Common myeloid progenitor, CD34-positive (primary cell): ENCODE measurements around the gene BLOC1S6.

ENCODE experiments used
- CTCF ChIA-PET: fragments of 350-600 bp; sonication (Branson Sonifier 250); formaldehyde crosslinking; loops from one replicate; lab custom pipeline; 2021; ENCODE audit warnings: antibody characterized with exemption; lab: Charles Lee
- POLR2A ChIA-PET: fragments of 350-600 bp; sonication (Branson Sonifier 250); formaldehyde crosslinking; loops from one replicate; lab custom pipeline; 2021; ENCODE audit warnings: antibody characterized with exemption; lab: Charles Lee
- DNase-seq, 3 donors: peaks; one replicate each; pipeline versions ENCODE4 v3.0.0 to v3.0.0-alpha.2; 2013
- H3K27ac ChIP-seq, 2 experiments: 1 replicate in 1 of 2; 2 replicates in 1 of 2; pipeline ENCODE4 v1.7.0; 2013; ENCODE audit warnings: inconsistent platforms in 2 of 2, low read length in 2 of 2, mild to moderate bottlenecking in 2 of 2, low read depth in 1 of 2, moderate library complexity in 1 of 2; ENCODE audit not compliant: severe bottlenecking in 2 of 2, insufficient read depth in 1 of 2, poor library complexity in 1 of 2
- H3K27me3 ChIP-seq, 5 experiments: replicated peaks in 2 of 5; 1 replicate in 3 of 5; 2 replicates in 2 of 5; pipeline versions ENCODE4 v1.6.1 to v1.7.0; 2013; ENCODE audit warnings: low read length in 4 of 5, mild to moderate bottlenecking in 2 of 5, moderate library complexity in 2 of 5, inconsistent platforms in 1 of 5; ENCODE audit not compliant: insufficient read depth in 5 of 5, control insufficient read depth in 4 of 5
- H3K36me3 ChIP-seq, 4 experiments: 1 replicate in 2 of 4; 2 replicates in 2 of 4; pipeline versions ENCODE4 v1.6.1 to v1.7.0; 2013; ENCODE audit warnings: low read length in 3 of 4, control low read depth in 1 of 4, mild to moderate bottlenecking in 1 of 4; ENCODE audit not compliant: control insufficient read depth in 4 of 4, insufficient read depth in 4 of 4
- H3K4me1 ChIP-seq, 4 experiments: 1 replicate in 3 of 4; 2 replicates in 1 of 4; pipeline versions ENCODE4 v1.6.1 to v1.7.1; 2013; ENCODE audit warnings: low read length in 3 of 4, mild to moderate bottlenecking in 3 of 4, control low read depth in 1 of 4, inconsistent platforms in 1 of 4, moderate library complexity in 1 of 4; ENCODE audit not compliant: control insufficient read depth in 4 of 4, insufficient read depth in 4 of 4; ENCODE audit errors: control extremely low read depth in 1 of 4
- H3K4me3 ChIP-seq, 7 experiments: 1 replicate in 4 of 7; 2 replicates in 3 of 7; pipeline versions ENCODE4 v1.5.1 to v1.7.0; 2013; ENCODE audit warnings: mild to moderate bottlenecking in 7 of 7, low read length in 6 of 7, moderate library complexity in 6 of 7, inconsistent platforms in 2 of 7, low read depth in 2 of 7, control low read depth in 1 of 7; ENCODE audit not compliant: insufficient read depth in 4 of 7, control insufficient read depth in 1 of 7; ENCODE audit errors: extremely low read depth in 1 of 7
- H3K9me3 ChIP-seq, 5 experiments: 1 replicate in 4 of 5; 2 replicates in 1 of 5; pipeline versions ENCODE4 v1.6.1 to v1.7.1; 2013; ENCODE audit warnings: low read length in 4 of 5, mild to moderate bottlenecking in 2 of 5, inconsistent platforms in 1 of 5, low read depth in 1 of 5, moderate library complexity in 1 of 5; ENCODE audit not compliant: control insufficient read depth in 4 of 5, insufficient read depth in 2 of 5; ENCODE audit errors: control extremely low read depth in 1 of 5
- WGBS: methylation state at CpG from one replicate; pipeline ENCODE4 v1.1.5; 2013; ENCODE audit not compliant: insufficient coverage; 5-methylcytosine and 5-hydroxymethylcytosine counted together

The BLOC1S6 gene

DNA sequence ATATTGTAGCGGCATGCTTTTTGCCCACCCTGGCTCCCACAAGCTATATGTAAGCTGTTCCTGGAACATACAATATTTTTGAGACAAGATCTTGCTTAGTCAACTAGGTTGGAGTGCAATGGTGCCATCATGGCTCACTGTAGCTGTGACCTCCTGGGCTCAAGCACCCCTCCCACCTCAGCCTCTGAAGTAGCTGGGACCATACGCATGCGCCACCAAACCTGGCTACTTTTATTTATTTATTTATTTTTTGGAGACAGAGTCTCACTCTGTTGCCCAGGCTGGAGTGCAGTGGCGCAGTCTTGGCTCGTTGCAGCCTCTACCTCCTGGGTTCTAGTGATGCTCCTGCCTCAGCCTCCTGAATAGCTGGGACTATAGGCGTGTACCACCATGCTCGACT is 41.0 kb downstream of the BLOC1S6 start:
- H3K36me3 ChIP-seq = no peaks in the 10 kb centered on the region
- no peak for DNase-seq
- H3K27ac ChIP-seq = no peak overlapping the region
- no peak overlapping the region for H3K4me3 ChIP-seq
- POLR2A ChIA-PET = interaction anchor here (0.6 kb wide), 1 partner anchor 10 kb away, joined by 3 read pairs; no protein-coding TSS in a partner anchor
- peaks cover 0 to 7% (median 0%) of the 10 kb centered on the region in 4 experiments for H3K4me1 ChIP-seq
- CTCF ChIA-PET = interaction anchor here (0.7 kb wide), 1 partner anchor 36 kb away, joined by 5 read pairs; no protein-coding TSS in a partner anchor
- H3K9me3 ChIP-seq = peaks cover 4 to 25% (median 8%) of the 10 kb centered on the region in 5 experiments
- H3K27me3 ChIP-seq = no peaks in the 10 kb centered on the region
- WGBS = 97% methylated on average over 4 of the region's 7 CpGs

DNA sequence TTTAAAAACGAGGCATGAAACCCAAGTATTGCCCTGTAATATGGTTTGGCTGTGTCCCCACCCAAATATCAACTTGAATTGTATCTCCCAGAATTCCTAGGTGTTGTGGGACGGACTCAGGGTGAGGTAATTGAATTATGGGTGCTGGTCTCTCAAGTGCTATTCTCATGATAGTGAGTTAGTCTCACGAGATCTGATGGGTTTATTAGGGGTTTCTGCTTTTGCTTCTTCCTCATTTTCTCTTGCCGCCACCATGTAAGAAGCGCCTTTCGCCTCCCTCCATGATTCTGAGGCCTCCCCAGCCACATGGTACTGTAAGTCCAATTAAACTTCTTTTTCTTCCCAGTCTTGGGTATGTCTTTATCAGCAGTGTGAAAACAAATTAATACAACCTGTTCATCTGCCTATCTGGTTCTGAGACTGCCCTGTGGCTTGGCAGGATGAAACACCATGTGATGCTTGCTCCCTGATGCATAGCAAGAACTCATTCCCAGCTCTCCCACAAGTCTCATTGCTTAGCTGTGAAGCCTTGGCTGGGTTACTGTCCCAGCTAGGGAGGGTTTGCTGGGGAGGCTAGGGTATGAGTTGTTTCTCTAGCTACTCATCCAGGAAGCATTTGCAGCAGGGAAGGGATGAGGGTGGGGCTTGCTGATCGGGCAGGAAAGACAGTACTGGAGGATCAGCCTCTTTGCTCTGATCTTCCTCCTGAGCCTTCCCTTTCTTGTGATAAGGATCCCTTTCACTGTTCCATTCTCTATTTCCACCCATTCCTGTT is 43.9 kb downstream of the BLOC1S6 start:
- CTCF ChIA-PET = interaction anchor here (1.5 kb wide), 1 partner anchor 9 kb away, joined by 7 read pairs; no protein-coding TSS in a partner anchor
- no peaks in the 10 kb centered on the region for H3K27me3 ChIP-seq
- WGBS = 73% methylated on average over 4 of the region's 7 CpGs
- H3K9me3 ChIP-seq = peaks cover 4 to 17% (median 6%) of the 10 kb centered on the region in 5 experiments
- peak in 1 of 3 donors; percentile 41 for DNase-seq
- H3K36me3 ChIP-seq = no peaks in the 10 kb centered on the region
- peaks cover 5 to 22% (median 16%) of the 10 kb centered on the region in 4 experiments for H3K4me1 ChIP-seq
- H3K4me3 ChIP-seq = no peak overlapping the region
- no peak overlapping the region for H3K27ac ChIP-seq
- POLR2A ChIA-PET = no interaction called here

DNA sequence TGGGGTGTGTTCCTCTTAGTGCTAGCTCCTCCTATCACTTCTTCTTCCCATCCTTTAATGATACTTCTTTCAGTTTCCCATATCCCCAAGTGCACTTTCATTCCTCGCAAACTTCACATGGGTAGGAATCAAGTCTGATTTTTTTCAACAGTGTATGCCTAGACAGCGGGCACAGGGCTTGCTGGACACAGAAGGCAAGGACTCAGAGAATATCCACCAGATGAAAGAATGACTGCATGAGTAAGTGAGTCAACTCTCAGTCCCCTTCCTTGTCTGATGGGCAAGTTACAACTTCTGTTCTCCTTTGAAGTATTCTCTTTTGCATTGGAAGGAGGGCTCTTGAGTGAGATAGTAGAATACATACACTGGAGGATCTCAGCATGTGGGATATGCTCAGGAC is 44.6 kb downstream of the BLOC1S6 start:
- no peak overlapping the region for H3K4me3 ChIP-seq
- WGBS = 86% methylated on average over 2 of the region's 2 CpGs
- H3K9me3 ChIP-seq = peaks cover 2 to 12% (median 5%) of the 10 kb centered on the region in 5 experiments
- CTCF ChIA-PET = no interaction called here
- no peaks in the 10 kb centered on the region for H3K36me3 ChIP-seq
- no peak overlapping the region for H3K27ac ChIP-seq
- peaks cover 5 to 27% (median 22%) of the 10 kb centered on the region in 4 experiments for H3K4me1 ChIP-seq
- DNase-seq = no peak
- POLR2A ChIA-PET = no interaction called here
- H3K27me3 ChIP-seq = no peaks in the 10 kb centered on the region

DNA sequence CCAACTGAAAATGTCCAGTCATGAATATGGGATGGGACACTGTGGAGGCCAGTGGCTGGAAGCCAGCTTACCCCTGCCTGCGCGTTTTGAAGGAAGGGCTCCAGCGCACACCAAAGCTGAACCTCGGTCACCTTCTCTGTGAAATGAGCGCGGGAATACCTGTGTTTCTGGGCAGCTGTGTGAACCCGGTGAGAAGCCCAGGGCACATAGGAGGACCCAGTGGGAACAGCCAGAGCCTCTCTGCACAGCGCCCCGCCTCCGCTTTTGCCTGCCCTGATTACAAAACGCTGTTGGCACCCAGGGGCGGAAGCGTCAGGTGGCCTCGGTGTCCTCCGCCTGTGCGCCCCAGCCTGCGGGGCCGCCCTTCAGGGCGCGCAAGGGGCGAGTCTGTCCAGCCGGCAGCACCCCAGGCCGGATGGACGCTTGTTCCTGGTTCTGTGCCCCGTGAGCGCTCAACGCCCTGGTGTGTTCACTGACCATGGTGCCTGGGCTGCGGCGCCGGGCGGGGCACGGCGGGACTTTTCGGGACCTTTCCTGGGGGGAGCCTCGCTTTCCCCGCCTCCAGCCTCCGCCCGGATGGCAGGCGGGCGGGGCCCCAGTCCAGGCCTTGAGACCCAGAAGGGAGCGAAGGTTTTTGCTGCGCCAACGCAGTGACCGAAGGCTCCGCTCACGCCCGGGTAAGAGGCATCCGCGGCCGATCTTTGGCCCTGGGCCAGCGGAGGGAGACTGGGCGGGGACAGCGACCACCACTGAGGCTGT is 47.4 kb downstream of the BLOC1S6 start, which contains the start of gene SQOR:
Gene SQOR, plus strand, starts transcription at position 598 of the 759 bp plus-strand sequence. CDS start 23,895 bp downstream, outside the sequence.
- ChIA-PET CTCF (interaction anchor here (0.8 to 1.5 kb wide), 4 partner anchors 9 to 44 kb away, joined by 3 read pairs; no protein-coding TSS in a partner anchor), POLR2A (interaction anchor here (1.4 kb wide), 1 partner anchor 48 kb away, joined by 5 read pairs; the partner anchor contains the start of gene BLOC1S6)
- Histone ChIP-seq H3K36me3 (no peaks in the 10 kb centered on the region), H3K27me3 (no peaks in the 10 kb centered on the region), H3K27ac (peak within 1 kb of the TSS in 1 of 2 experiments; percentile 71), H3K4me3 (peak within 1 kb of the TSS; percentile 74 to 96 (median 83)), H3K9me3 (no peaks in the 10 kb centered on the region), H3K4me1 (peaks cover 11 to 50% (median 43%) of the 10 kb centered on the region in 4 experiments)
- 2% methylated on average over 53 of the region's 53 CpGs for WGBS
- DNase-seq = peak; percentile 49 to 74 (median 72)

DNA sequence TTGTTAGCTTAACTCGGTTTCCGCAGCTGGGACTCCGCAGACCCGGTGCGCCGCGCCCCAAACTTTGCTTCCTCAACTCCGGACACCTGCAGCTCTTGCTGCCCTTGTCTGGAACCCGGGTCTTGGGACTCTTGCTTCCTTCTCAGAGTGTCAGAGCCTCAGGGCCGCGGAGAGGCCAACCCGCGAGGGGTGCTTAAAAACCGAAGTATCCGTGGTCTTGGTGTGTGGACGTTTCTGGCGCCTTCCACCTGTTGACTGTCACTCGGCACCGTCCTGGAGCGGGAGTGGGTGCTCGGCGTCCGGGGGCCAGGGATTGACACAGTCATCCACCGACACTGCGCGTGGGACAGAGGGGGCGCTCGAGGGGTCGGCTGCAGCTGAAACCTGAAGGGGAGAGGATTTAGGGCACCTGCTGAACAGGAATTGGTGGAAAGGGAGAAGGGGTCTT is 48.0 kb downstream of the BLOC1S6 start:
- H3K4me1 ChIP-seq = peaks cover 11 to 50% (median 43%) of the 10 kb centered on the region in 4 experiments
- H3K4me3 ChIP-seq = peak overlapping the region; percentile 74 to 96 (median 83)
- POLR2A ChIA-PET = interaction anchor here (1.4 kb wide), 1 partner anchor 48 kb away, joined by 5 read pairs; the partner anchor contains the start of gene BLOC1S6
- peak; percentile 67 to 83 (median 67) for DNase-seq
- H3K27ac ChIP-seq = peak overlapping the region in 1 of 2 experiments; percentile 71
- H3K36me3 ChIP-seq = no peaks in the 10 kb centered on the region
- no peaks in the 10 kb centered on the region for H3K9me3 ChIP-seq
- CTCF ChIA-PET = interaction anchor here (1.5 kb wide), 1 partner anchor 44 kb away, joined by 3 read pairs; no protein-coding TSS in a partner anchor
- H3K27me3 ChIP-seq = no peaks in the 10 kb centered on the region
- 0% methylated on average over 16 of the region's 29 CpGs for WGBS

DNA sequence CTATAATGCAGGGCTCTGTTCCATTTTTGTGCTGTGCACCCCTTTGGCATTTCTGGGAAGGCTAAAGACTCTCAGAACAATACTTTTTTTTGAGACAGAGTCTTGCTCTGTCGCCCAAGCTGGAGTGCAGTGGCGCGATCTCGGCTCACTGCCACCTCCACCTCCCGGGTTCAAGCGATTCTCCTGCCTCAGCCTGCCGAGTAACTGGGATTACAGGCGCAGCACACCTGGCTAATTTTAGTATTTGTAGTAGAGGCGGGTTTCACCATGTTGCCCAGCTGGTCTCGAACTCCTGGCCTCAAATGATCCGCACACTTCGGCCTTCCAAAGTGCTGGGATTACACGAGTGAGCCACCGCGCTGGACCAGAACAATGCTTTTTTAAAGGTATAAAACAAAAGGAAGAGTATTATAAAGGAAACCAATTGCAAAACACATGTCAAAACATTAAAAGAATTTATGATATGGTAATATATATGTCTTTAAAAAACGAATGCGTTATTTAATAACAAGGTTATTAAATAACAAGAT is 48.6 kb downstream of the BLOC1S6 start:
- ChIA-PET POLR2A (interaction anchor here (1.4 kb wide), 1 partner anchor 49 kb away, joined by 5 read pairs; the partner anchor contains the start of gene BLOC1S6), CTCF (no interaction called here)
- Histone ChIP-seq H3K36me3 (no peaks in the 10 kb centered on the region), H3K27me3 (no peaks in the 10 kb centered on the region), H3K4me1 (peaks cover 11 to 50% (median 45%) of the 10 kb centered on the region in 4 experiments), H3K27ac (no peak overlapping the region), H3K9me3 (no peaks in the 10 kb centered on the region), H3K4me3 (peak overlapping the region; percentile 74 to 96 (median 83))
- no peak for DNase-seq
- 48% methylated on average over 9 of the region's 17 CpGs for WGBS
